ENCODE data around the gene IFT20.

DNA sequence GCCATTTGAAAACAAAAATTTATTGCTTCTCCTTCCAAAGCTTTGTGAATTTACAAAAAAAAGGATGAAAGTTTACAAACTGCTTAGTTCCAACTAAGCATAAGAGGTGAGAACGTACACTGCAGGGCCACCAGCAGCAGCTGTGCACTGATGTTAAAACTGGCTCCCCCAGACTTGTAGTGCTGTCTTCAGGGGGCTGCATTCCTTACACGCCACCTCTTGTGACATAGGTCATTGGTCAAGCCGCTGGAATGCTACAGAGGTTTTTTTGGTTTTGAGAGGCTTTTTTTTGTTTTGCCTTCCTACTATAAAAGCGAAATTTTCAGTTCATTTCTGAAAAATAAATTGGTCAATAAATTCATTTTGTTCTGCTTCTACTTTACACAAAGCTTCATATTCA lies 6.9 kb downstream of the IFT20 start:
- TF ChIP-seq HDAC2 (IDR thresholded peaks at IDR 0.05) (no peak), EP300 (IDR thresholded peaks at IDR 0.05) (no peak), POLR2A (IDR thresholded peaks at IDR 0.05; ENCODE audit: low read length) (no peak)
